Aorta (tissue), 5 donors: ENCODE measurements around the gene SH2D3A. TPM values are rescaled to one million over a fixed set of nuclear protein-coding genes. Genes with fewer than 3 reads are reported as not detected.

Experiments
- ATAC-seq: fragments of 200-7000 bp; cut with Tn5 transposase; one replicate; pipeline ENCODE4 v1.9.1; 2022; ENCODE audit warnings: moderate library complexity; ENCODE audit not compliant: low FRiP score
- DNase-seq, 2 donors: peaks; one replicate each; pipeline ENCODE4 v3.0.0-alpha.2; 2020
- H3K27ac ChIP-seq, 2 donors: one replicate each; pipeline ENCODE4 v1.5.1; 2013; ENCODE audit warnings: low read length in 2 of 2, mild to moderate bottlenecking in 2 of 2, moderate library complexity in 2 of 2, control low read depth in 1 of 2, inconsistent platforms in 1 of 2, low read depth in 1 of 2
- H3K27me3 ChIP-seq, 2 donors: one replicate each; pipeline ENCODE4 v1.6.1; 2013; ENCODE audit warnings: control low read depth in 1 of 2, low read length in 1 of 2, mild to moderate bottlenecking in 1 of 2, moderate library complexity in 1 of 2; ENCODE audit not compliant: insufficient read depth in 2 of 2, control insufficient read depth in 1 of 2
- H3K36me3 ChIP-seq, 2 donors: one replicate each; pipeline ENCODE4 v1.6.1; 2013; ENCODE audit warnings: control low read depth in 1 of 2, low read length in 1 of 2, mild to moderate bottlenecking in 1 of 2; ENCODE audit not compliant: insufficient read depth in 2 of 2, control insufficient read depth in 1 of 2
- H3K4me1 ChIP-seq, 2 donors: one replicate each; pipeline ENCODE4 v1.6.1; 2013; ENCODE audit warnings: low read length in 2 of 2, control low read depth in 1 of 2, mild to moderate bottlenecking in 1 of 2, moderate library complexity in 1 of 2; ENCODE audit not compliant: insufficient read depth in 2 of 2, control insufficient read depth in 1 of 2
- H3K4me3 ChIP-seq, 2 donors: one replicate each; pipeline ENCODE4 v1.5.1; 2013; ENCODE audit warnings: low read length in 2 of 2, control low read depth in 1 of 2, mild to moderate bottlenecking in 1 of 2
- H3K9me3 ChIP-seq: one replicate; pipeline ENCODE4 v1.6.1; 2013; ENCODE audit warnings: mild to moderate bottlenecking, low read length; ENCODE audit not compliant: control insufficient read depth
- WGBS, 2 donors: extraction: QIAGEN DNeasy Blood & Tissue Kit; methylation state at CpG; one replicate each; pipeline ENCODE4 v1.1.7; 2013; 5-methylcytosine and 5-hydroxymethylcytosine counted together
- intact Hi-C, 2 donors: fragments of 100-400 bp; cut with DNase I; formaldehyde crosslinking; loops; one replicate each; pipeline versions ENCODE4 v1.14.2 to v1.15.0; 2022
- long read RNA-seq, 2 donors: library from polyadenylated mRNA; unstranded; transcript quantifications; one replicate each; pipeline ENCODE4 v2.0.0, GENCODE V29; 2020 to 2021
- polyA plus RNA-seq, 2 donors: library from polyadenylated mRNA; stranded (reverse); fragments of 200-250 nt; gene quantifications; one replicate each; pipeline ENCODE4 v1.2.3, GENCODE V29; 2013
- total RNA-seq, 2 donors: library from RNA; stranded (reverse); fragmentation: NEBNext Ultra II Directional; extraction: Animal tissue kit (Norgen Biotek cat#: 25700); gene quantifications; one replicate each; pipeline ENCODE4 v1.2.1, GENCODE V29; 2021
- donor health status: healthy with polysubstance abuse.
- donor health status: Bipolar disorder and iron deficiency.
- donor health status: DM: no; HTN: no; CAD: no.
- donor health status: DM: no; HTN: no; CAD: no.
- donor health status: DM: yes; HTN: yes; CAD: no.

SH2D3A gene
- total RNA-seq (1 to 10 TPM in 1 of 2 donors, under 1 TPM in 1; 0.68 to 1.0 TPM), polyA plus RNA-seq (1 to 10 TPM in 1 of 2 donors, under 1 TPM in 1; 0.26 to 4.1 TPM)
- long read RNA-seq, donor 1, partial matches to known transcripts = 0 of 1 reads
- long read RNA-seq, donor 1, other reads (novel, unspliced or antisense) = 1 of 1 reads
- long read RNA-seq, donor 2, partial matches to known transcripts = 0 of 2 reads
- long read RNA-seq, donor 2, other reads (novel, unspliced or antisense) = 2 of 2 reads

DNA sequence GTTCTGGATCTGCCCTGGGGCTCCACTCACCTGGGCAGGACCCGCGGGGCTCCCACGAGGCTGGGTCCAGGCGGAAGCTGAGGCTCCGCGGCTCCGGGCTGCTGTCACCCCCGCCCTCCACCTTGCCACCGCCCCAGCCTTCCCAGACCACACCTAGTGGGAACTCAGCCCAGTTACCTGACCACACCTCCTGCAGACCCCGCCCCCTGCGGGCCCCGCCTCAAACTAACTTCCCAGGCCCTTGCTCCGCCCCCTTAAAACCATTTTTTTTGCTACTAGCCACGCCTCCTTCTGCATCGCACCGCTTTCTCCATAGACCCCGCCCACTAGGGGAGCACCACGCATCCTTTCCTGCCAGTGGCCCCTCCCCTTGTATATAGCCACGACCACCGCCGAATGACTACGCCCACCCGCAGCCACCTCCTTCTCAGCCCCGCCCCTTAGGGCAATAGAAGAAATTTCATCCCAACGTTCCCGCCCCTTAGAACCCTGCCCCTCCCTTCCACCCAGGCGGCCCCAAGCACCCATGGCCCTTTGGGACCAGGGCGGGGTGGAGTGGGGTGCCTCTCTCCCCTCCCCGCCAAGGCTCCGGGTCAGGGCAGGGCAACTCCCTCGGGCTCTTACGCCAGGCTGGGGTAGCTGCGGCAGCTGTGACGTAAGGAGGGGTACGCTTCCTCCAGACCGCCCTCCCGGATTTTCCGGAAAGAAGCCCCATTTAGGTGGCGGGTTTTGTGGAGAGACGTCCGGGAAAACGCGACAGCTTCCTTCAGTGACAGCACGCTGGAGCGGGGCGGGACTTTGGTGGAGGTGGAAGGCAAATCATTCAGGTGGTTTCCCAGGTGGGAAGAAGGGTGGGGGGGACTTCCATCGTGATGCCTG lies at the start of gene SH2D3A:
Gene SH2D3A (minus strand): TSS at position 79 of the 879 bp plus-strand sequence. CDS start 3,687 bp downstream, outside the sequence.
- intact Hi-C loops = no loop called here
- Histone ChIP-seq H3K4me1 (no peaks in the 10 kb centered on the region), H3K9me3 (no peaks in the 10 kb centered on the region), H3K27me3 (no peaks in the 10 kb centered on the region), H3K27ac (no peak within 1 kb of the TSS), H3K4me3 (no peak within 1 kb of the TSS), H3K36me3 (no peaks in the 10 kb centered on the region)
- WGBS, 2 donors = 3 to 4% methylated on average over 46 to 47 of the region's 47 CpGs
- ATAC-seq (peak; percentile 74), DNase-seq (peak; percentile 77 to 86)

DNA sequence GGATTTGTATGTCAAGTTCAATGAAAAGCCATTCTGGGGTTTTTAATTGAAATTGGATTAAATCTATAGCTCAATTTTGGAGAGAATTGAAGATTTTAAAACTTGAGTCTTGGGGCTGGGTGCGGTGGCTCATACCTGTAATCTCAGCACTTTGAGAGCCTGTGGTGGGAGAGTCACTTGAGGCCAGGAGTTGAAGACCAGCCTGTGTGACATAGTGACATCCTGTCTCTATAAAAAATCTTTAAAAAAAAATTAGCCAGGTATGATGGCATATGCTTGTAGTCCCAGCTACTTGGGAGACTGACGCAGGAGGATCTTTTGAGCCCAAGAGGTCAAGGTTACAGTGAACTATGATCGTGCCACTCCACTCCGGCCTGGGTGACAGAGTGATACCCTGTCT lies 46.4 kb upstream of the SH2D3A start:
- DNase-seq (no peak), ATAC-seq (no peak)
- intact Hi-C loops = no loop called here
- H3K9me3 ChIP-seq = peaks cover 1% of the 10 kb centered on the region
- WGBS, 2 donors = 83 to 86% methylated on average over 4 of the region's 4 CpGs
- H3K4me1 ChIP-seq = no peaks in the 10 kb centered on the region
- H3K36me3 ChIP-seq = no peaks in the 10 kb centered on the region
- no peak overlapping the region for H3K4me3 ChIP-seq
- H3K27me3 ChIP-seq = no peaks in the 10 kb centered on the region
- H3K27ac ChIP-seq = no peak overlapping the region

DNA sequence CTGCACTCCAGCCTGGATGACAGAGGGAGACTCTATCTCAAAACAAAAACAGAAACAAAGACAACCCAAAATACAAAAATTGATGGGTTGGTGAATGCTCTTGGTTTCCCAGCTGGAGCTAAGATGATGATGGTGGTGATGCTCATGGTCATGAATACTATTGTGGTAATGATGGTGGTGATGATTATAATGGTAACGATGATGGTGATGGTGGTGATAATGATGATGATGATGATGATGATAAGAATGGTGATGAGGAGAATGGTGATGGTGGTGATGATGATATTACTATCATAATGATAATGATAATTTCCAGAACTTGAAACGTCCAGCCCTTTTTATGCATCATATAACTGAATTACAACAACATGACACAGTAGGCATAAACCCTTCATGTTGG lies 45.4 kb upstream of the SH2D3A start:
- H3K36me3 ChIP-seq = no peaks in the 10 kb centered on the region
- ATAC-seq (no peak), DNase-seq (no peak)
- peaks cover 4% of the 10 kb centered on the region for H3K9me3 ChIP-seq
- 86 to 93% methylated on average over 2 of the region's 2 CpGs for WGBS, 2 donors
- intact Hi-C loops = no loop called here
- no peak overlapping the region for H3K27ac ChIP-seq
- H3K4me1 ChIP-seq = no peaks in the 10 kb centered on the region
- H3K27me3 ChIP-seq = no peaks in the 10 kb centered on the region
- no peak overlapping the region for H3K4me3 ChIP-seq

GRCh38 chr19:6811906-6812305 lies 44.7 kb upstream of the SH2D3A start:
- no peak for ATAC-seq

DNA sequence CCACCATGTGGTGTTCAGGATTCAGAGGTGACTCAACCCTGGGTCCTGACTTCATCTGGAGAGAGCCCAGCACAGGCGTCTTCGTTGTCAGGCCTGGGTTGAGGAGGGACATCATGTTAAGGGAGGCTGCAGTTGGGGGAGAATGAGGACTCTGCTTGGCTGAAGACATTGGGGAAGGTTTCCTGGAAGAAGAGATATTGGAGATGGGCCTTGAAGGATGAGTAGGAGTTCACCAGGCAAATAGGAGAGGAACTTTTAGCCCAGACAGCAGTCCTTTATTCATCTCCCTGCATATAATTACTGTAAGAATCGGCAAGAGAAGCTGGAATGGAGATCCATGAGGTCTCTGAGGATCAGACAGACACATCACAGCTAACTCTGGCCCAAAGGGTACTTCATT lies 44.1 kb upstream of the SH2D3A start:
- no peak overlapping the region for H3K27ac ChIP-seq
- H3K27me3 ChIP-seq = no peaks in the 10 kb centered on the region
- H3K36me3 ChIP-seq = no peaks in the 10 kb centered on the region
- 79 to 81% methylated on average over 3 of the region's 3 CpGs for WGBS, 2 donors
- no peak overlapping the region for H3K4me3 ChIP-seq
- peaks cover 7% of the 10 kb centered on the region for H3K9me3 ChIP-seq
- intact Hi-C loops = no loop called here
- ATAC-seq (no peak), DNase-seq (no peak)
- no peaks in the 10 kb centered on the region for H3K4me1 ChIP-seq

More at GRCh38 chr19:6811906-6812305, 44.7 kb upstream of the SH2D3A start:
- intact Hi-C loops = no loop called here
- WGBS, 2 donors = 28 to 32% methylated on average over 2 of the region's 2 CpGs
- no peak overlapping the region for H3K4me3 ChIP-seq
- DNase-seq = no peak
- H3K4me1 ChIP-seq = no peaks in the 10 kb centered on the region
- H3K9me3 ChIP-seq = peaks cover 7% of the 10 kb centered on the region
- H3K27ac ChIP-seq = no peak overlapping the region
- H3K36me3 ChIP-seq = no peaks in the 10 kb centered on the region
- no peaks in the 10 kb centered on the region for H3K27me3 ChIP-seq

DNA sequence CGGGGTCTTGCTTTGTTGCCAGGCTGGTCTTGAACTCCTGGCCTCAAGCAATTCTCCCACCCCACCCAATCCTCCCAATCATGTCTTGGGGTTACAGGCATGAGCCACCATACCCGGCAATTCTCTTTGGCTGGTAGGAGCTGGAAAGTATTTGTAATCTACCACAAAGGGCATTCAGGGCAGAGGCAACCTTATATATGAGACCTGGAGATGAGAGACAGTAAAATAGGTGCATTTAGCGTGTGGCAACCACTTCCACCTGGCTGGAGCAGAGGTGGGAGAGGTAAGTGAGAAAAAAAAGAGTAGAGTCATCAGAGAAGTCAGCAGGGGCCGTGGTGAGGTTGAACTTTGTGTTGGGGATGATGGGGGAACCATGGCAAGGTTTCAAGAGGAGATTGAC lies 42.0 kb upstream of the SH2D3A start:
- Histone ChIP-seq H3K9me3 (peaks cover 7% of the 10 kb centered on the region), H3K4me3 (no peak overlapping the region), H3K27me3 (no peaks in the 10 kb centered on the region), H3K36me3 (no peaks in the 10 kb centered on the region), H3K27ac (no peak overlapping the region), H3K4me1 (no peaks in the 10 kb centered on the region)
- DNase-seq (no peak), ATAC-seq (no peak)
- intact Hi-C loops = no loop called here
- WGBS, 2 donors = 71 to 77% methylated on average over 4 of the region's 4 CpGs

DNA sequence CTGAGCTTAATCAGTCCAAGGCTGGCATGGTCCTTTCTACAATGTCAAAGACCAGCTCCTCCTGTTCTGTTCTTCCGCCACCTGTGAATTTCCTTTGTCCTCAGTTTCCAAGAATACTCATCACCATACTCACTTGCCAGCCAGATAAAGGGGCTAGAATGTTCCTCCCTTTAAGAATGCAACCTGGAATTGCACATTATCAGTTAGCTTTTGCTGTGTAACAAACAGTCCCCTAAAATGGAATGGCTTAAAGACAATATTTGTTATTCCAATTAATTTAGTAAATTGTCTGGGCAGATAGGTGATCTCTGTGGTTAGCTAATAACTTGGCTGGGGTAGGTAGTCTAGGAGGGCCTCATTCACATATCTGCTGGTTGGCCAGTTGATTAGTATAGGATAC lies 41.3 kb upstream of the SH2D3A start:
- no peaks in the 10 kb centered on the region for H3K4me1 ChIP-seq
- H3K9me3 ChIP-seq = peaks cover 7% of the 10 kb centered on the region
- H3K4me3 ChIP-seq = peak overlapping the region in 1 of 2 donors; percentile 26
- intact Hi-C loops = no loop called here
- no peaks in the 10 kb centered on the region for H3K27me3 ChIP-seq
- H3K36me3 ChIP-seq = no peaks in the 10 kb centered on the region
- no peak overlapping the region for H3K27ac ChIP-seq
- ATAC-seq = no peak
- no peak for DNase-seq
- 97 to 100% methylated on average over 1 of the region's 1 CpG for WGBS, 2 donors

DNA sequence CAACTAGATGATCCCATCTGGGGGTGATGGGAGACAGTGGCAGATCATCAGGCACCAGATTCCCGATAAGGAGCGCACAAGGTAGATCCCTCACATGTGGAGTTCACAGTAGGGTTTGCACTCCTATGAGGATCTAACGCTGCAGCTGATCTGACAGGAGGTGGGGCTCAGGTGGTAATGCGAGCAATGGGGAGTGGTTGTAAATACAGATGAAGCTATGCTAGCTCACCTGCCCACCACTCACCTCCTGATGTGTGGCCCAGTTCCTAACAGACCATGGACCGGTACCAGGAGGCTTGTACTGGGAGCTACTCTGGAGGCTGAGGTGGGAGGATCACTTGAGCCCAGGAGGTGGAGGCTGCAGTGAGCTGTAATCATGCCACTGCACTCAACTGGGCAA lies 40.1 kb upstream of the SH2D3A start:
- intact Hi-C loops = no loop called here
- no peaks in the 10 kb centered on the region for H3K27me3 ChIP-seq
- ATAC-seq (no peak), DNase-seq (no peak)
- no peak overlapping the region for H3K4me3 ChIP-seq
- 91 to 93% methylated on average over 5 of the region's 5 CpGs for WGBS, 2 donors
- H3K27ac ChIP-seq = no peak overlapping the region
- H3K9me3 ChIP-seq = peaks cover 7% of the 10 kb centered on the region
- H3K4me1 ChIP-seq = no peaks in the 10 kb centered on the region
- no peaks in the 10 kb centered on the region for H3K36me3 ChIP-seq

DNA sequence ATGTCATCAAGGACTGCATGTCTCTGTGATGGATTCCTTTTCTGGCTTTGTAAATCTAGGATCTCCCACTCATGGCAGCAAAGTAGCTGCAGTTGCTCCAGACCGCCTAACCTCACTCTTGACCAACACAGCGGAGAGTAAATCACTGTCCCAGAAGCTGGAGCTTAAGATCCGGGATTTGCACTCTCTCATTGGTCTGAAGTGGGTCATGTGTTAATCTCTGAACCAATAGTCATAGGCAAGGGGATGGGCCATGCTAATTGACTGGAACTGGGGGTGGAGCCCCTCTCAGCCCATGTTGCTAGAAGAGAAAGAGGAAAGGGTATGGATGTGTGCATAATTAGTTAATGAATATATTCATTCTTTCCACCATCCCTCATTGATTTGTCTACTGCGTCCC lies 39.3 kb upstream of the SH2D3A start:
- intact Hi-C loops = no loop called here
- Histone ChIP-seq H3K9me3 (peaks cover 7% of the 10 kb centered on the region), H3K4me1 (no peaks in the 10 kb centered on the region), H3K36me3 (no peaks in the 10 kb centered on the region), H3K27me3 (no peaks in the 10 kb centered on the region), H3K4me3 (no peak overlapping the region), H3K27ac (no peak overlapping the region)
- 80 to 85% methylated on average over 4 of the region's 4 CpGs for WGBS, 2 donors
- ATAC-seq (no peak), DNase-seq (no peak)
